Stimulated activated naive CD8-positive, alpha-beta T cell treated with anti-CD3 and anti-CD28 coated beads, Interleukin-15, Interleukin-2, amounts not matched to agents 100 U/mL and 50 U/mL, for 24 hours (primary cell): Measurements from ENCODE around the gene TMEM108.

Experiments used
- ATAC-seq: fragments of 150-1000 bp; cut with Tn5 transposase; one replicate; pipeline ENCODE4 v1.10.0; 2021
- DNase-seq: peaks from one replicate; pipeline ENCODE4 v3.0.0; 2021

TMEM108 gene

DNA sequence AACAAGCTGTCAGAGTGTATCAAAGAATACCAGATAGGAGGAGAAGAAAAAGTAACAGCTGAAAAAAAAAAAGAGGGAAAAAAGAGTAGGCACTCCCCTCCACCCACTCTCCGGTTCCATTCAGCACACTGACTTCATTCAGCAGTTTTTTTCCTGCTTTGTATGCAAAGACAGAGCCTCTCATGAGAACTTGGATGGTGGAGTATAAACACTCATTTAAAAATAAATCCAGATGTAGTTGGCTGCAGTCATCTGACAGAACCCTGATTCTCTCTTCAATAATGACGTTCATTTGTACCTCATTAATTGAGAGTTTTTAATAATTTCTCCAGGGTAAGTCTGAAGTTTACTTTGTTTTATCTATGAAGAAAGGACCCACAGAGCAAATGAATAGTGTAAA lies 81.0 kb downstream of the TMEM108 start:
- ATAC-seq = no peak

GRCh38 chr3:133121450-133121849 lies 83.3 kb downstream of the TMEM108 start:
- DNase-seq (no peak), ATAC-seq (no peak)

More for the DNA sequence above, 81.0 kb downstream of the TMEM108 start:
- DNase-seq = no peak

GRCh38 chr3:133123636-133124035 lies 85.4 kb downstream of the TMEM108 start:
- no peak for ATAC-seq
- DNase-seq = no peak

DNA sequence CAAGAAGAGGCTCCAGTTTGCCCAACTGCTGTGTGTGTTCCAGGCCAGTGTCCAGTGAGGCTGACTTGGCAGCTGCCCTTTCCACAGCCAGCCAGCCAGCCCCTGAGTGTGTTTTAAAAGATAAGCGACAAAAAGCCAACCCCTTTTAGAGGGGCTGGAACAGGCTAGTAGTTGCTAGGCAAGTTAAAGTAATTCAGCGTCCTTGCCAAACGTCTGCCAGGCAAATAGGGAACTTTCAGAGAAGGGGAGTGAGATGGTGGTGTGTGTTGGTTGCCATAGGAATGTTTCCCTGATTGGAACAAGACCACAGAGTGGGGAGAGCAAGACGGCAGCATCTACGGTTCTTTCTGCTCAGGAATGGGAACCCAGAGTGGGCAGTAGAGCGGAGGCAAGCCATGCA lies 86.3 kb downstream of the TMEM108 start:
- no peak for ATAC-seq
- DNase-seq = no peak

DNA sequence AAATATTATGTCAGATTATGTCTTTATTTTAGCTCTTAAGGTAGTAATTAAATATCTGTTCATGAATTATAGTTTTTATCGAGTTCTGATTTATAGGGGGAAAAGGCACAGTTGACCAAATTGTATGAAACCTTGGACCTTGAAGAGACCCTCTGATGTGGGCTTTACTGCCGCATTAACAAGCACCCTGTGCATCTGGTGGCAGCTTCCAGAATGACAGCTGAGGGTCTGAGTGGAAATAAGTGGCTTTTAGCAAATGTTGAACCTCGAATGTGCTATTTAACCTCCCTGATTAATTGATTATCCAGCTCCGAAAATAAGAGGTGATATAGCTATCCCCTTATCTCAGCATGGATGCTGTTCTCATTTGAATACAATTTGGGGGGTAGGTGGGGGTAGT lies 87.0 kb downstream of the TMEM108 start:
- no peak for DNase-seq
- no peak for ATAC-seq

GRCh38 chr3:133125802-133126201 lies 87.6 kb downstream of the TMEM108 start:
- DNase-seq = no peak
- ATAC-seq = no peak

DNA sequence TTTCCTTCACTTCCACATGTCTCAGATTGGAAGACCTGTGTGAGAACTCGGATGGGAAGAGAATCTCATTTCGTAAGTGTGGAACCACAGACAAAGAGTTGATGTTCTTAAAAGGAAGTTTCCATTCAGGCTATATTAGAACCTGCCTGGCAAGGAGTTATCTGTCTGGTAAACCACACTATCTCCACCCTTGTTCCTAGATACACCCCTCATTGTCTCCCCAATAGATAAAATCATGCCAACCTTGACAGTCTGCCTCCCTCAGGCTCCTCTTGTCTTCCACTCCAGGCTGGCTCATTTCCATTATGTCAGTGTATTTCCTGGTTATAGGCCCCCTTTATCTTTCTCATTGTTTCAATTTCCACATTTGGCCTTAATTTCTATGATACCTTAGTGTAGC lies 89.2 kb downstream of the TMEM108 start:
- DNase-seq (no peak), ATAC-seq (no peak)

- DNase-seq = no peak
- ATAC-seq = no peak
Observed at GRCh38 chr3:133130168-133130567, 92.0 kb downstream of the TMEM108 start.

DNA sequence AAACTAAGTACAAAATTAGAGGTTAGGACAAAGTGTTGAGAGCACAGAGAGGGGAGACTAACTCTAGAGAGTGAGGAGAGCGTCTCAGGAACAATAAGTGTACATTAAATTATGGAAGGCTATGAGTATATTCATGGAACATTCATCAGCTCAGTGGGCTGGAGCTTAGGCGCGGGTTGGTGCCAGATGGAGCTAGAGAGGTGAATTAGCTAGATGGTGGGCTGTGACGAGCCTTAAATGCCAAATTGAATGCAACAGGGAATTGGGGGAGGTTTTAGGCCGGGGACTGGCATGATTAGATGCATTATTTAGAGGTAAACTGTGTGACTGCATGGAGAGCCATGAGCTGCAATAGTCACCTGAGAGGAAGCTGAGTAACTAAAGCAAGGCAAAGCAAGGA lies 97.1 kb downstream of the TMEM108 start:
- DNase-seq (no peak), ATAC-seq (no peak)

- DNase-seq = no peak
Observed at GRCh38 chr3:133136114-133137041, 98.2 kb downstream of the TMEM108 start.

DNA sequence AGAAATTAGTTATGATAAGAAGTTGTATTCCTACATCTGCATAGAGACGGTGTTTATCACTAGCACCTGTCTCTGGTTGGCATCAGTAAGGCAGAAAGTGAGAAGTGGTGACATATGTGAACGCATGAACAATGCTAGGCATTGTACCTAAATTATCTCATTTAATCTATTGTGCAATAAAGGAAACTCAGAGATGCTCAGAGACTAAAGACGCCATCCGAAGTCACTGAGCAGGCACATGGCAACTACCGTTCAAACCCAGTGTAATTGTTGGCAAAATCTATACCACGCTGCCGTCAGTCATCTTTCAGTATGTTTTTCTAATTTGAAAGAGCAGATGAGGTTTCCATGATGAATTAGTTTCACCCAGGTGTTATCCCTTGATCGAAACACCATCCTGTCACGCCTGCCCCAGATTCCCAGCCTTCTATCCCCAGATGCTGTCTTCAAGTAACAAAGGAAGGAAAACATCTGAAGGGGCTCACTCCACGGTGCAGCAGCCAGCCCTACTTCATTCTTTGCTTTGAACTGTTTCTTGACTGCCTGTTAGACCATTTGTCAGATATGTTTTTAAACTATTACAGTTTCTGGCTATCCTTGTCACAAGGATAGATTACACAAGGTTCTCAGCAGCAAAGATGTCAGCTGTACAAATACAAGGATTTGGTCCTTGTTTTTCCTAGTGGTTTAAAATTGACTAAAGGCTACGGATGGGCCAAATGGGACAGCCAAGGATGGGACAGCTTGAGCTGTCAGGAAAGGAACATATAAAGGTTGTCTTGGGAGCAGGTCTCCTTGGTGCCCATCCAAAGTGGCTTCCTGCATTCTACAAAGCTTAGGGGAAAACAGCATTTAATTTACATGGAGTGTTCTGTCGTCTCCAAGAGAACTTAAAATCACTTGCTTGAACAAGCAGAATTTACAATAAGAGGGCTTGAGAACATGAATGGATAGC lies 99.1 kb downstream of the TMEM108 start:
- DNase-seq (no peak), ATAC-seq (no peak)

More at GRCh38 chr3:133136114-133137041, 98.2 kb downstream of the TMEM108 start:
- no peak for ATAC-seq

DNA sequence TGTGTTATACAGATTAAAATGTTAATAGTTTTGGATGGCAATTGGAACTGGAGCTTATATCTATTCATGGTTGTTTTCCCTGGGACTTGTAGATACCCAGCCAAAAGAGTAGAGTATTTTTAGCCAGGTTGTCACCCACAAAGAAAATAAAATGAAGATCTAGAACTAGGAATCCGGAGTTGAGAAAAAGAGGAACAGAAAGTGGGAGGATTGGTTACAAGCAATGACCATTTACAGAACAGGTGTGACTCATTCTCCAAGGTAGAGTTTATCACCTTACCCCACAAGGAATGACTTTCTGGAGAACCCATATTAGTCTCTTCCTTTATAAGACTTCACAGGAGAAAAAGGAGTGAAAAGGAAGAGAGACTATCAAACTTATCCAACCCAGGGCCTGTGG lies 99.8 kb downstream of the TMEM108 start:
- ATAC-seq (no peak), DNase-seq (no peak)

DNA sequence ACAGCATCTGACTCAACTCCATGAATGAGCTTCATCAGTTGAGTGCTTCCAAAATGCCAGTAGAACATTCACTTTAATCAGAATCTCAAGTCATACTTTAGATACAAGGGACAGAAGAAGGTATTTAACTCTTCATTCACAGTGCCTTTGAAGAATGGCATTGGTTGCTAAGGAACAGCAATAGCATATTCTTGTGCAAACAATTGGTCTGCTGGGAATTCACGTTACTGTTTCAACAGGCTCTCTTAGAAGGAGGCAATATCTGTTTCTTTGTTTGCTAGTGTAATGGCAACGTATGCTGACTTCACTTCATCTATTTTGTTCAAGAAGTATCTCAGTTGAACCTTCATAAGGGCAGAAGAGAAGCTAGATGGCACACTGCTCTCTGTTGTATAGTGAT lies 113.9 kb downstream of the TMEM108 start:
- DNase-seq (no peak), ATAC-seq (no peak)

DNA sequence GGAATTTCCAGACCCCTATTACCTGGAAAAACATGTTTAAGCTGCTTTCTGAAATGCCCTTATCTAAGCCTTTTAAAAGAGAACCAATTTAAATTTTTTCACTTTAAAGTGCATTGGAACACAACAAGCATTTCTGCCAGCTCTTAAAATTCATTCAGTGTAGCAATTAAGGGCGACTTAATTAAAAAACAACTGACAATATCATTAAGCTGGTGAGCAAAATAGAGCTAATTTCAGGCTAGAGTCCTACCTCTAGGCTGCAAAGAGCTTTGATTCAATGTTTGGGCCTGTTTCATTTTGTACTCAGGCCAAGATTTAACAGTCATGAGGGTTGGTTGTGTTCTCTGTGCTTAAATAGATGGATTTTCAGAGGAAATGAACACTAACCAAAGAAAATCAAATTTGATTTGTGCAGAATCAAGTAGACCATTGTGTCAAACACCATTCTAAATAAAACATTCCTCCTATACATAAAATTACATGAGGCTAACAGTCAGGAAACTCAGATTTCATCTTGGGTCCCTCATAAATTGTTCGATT lies 114.6 kb downstream of the TMEM108 start:
- ATAC-seq (no peak), DNase-seq (no peak)

DNA sequence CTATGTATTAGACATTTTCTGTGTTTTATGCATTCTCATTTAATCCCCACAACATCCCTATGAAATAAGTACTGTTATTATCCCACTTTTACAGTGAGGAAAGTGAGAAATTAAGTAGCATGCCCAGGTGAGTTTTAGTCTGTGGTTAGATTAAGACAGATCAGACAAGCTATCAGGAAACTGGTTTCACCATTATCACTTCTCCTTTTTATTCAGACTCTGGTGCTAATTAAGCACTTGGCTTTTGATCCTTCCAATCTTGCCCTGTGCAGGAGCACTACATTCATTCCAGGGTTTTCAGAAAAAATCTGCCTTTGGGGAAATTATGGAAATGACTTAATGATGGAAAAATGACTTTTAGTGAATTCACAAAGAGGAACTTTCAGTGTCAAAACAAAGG lies 115.2 kb downstream of the TMEM108 start:
- no peak for DNase-seq
- ATAC-seq = no peak

DNA sequence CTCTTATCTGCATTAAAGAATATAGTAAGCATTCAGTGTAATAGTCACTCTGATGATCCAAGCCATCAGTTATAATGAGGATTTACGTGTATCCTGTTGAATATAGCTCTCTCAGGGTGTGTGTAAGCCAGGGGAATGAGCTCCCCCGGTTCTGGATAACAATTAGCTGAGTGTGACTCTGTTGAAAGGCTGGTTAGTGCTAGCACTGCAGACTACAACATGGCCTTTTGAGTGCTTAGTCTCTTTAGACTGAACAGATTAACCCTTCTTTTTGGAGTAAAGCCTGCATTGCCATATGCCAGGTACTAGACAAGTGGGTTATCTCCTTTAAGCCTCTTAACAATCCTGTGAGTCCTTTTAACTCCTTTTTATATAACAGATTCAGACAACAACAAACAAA lies 119.5 kb downstream of the TMEM108 start:
- ATAC-seq (no peak), DNase-seq (no peak)

GRCh38 chr3:133158686-133159085 lies 120.5 kb downstream of the TMEM108 start:
- ATAC-seq = no peak
- no peak for DNase-seq

DNA sequence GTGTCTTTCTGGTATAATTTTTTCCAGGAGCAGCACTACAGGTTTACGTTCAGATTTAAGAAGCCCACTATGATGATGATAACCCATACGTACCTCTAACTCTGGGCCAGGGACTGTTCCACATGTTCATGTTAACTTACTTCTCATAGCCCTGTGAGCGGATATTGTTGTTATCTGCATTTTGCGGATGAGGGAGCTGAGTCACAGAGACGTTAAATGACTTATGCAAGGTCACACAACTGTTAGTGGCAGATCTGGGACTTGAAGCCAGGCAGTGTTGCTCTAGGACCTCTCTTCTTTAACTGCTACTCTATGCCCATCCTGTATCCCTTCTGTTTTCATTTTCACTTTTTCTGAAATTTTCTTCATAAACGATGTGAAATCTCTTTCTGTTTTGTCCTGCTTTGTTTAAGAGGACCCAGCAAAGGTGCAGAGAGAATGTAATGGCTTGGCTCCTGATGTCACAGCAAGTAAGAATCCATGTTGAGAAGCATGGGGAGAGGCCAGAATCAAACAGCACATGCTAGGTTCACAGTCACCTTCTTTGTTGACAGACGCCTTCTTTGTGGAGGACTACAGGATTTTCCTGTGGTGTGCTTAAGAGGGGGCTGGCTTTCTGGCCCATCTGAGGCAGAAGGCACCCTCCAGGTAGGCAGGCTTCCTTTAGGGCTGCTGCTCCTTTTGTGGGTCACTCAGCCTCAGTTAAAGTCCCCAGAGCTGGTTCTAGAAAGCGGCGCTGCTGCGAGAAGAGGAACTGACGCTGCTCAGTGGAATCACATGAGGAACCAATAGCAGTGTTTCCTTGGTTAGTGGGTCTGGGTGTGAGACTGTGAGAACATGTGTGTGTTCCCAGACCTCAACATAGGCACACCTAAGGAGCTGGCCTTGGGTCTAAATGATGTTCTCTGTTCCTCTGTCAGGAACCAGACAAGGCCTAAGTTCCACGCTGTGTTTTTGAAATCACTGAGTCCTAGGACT lies 121.6 kb downstream of the TMEM108 start:
- no peak for DNase-seq
- no peak for ATAC-seq

- DNase-seq (no peak), ATAC-seq (no peak)
Observed at GRCh38 chr3:133161656-133162055, 123.5 kb downstream of the TMEM108 start.

DNA sequence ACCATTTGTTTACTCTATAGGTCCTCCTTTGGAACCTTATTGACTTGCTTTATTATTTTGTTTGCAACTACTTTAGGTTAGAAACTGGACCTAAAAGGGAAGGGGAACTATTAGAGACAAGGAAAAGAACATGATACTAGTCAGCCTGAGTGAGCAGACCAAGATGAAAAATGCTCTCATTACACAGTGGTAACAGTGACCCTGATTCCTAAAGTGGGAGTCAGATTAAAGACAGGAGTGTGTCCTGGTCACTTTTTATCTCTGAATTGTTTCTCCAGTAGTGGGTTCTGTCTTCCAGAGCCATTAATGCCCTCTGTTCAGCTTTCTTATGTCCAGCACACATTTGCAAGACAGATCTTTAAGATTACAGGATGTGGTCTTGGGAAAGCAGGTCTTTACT lies 124.1 kb downstream of the TMEM108 start:
- ATAC-seq (no peak), DNase-seq (no peak)

GRCh38 chr3:133162670-133163305 lies 124.6 kb downstream of the TMEM108 start:
- ATAC-seq = no peak

More at GRCh38 chr3:133162670-133163305, 124.6 kb downstream of the TMEM108 start:
- no peak for DNase-seq
